Activated T-cell treated with anti-CD3 and anti-CD28 coated beads, Interleukin-2, amount 50 U/mL, for 72 hours (primary cell): ENCODE results near the gene CD79A. TPM values are rescaled to one million over a fixed set of nuclear protein-coding genes. Genes with fewer than 3 reads are reported as not detected.

ENCODE experiments used
- ATAC-seq, 2 donors: fragments of 150-1000 bp; cut with Tn5 transposase; replicated peaks in 1 of 2; 2 replicates each; pipeline ENCODE4 v1.10.0; 2021; ENCODE audit warnings: moderate library complexity in 2 of 2, mild to moderate bottlenecking in 1 of 2
- DNase-seq, 2 donors: peaks; one replicate each; pipeline ENCODE4 v3.0.0; 2021 to 2022; ENCODE audit warnings: mixed read lengths in 1 of 2
- H3K27ac Mint-ChIP-seq: one replicate; pipeline ENCODE4 v1.8.0; 2022; ENCODE audit warnings: mild to moderate bottlenecking, moderate library complexity, mixed read lengths
- H3K27me3 Mint-ChIP-seq: one replicate; pipeline ENCODE4 v1.8.0; 2022; ENCODE audit warnings: low read depth, mixed read lengths
- H3K36me3 Mint-ChIP-seq, 2 donors: one replicate each; pipeline ENCODE4 v1.8.0; 2022; ENCODE audit warnings: mixed read lengths in 2 of 2, mild to moderate bottlenecking in 1 of 2; ENCODE audit not compliant: insufficient read depth in 2 of 2
- H3K4me1 Mint-ChIP-seq: one replicate; pipeline ENCODE4 v1.8.0; 2022; ENCODE audit warnings: low read depth, mixed read lengths
- H3K4me3 Mint-ChIP-seq, 2 donors: one replicate each; pipeline ENCODE4 v1.8.0; 2022; ENCODE audit warnings: mild to moderate bottlenecking in 2 of 2, mixed read lengths in 2 of 2, moderate library complexity in 2 of 2
- H3K9me3 Mint-ChIP-seq, 2 donors: one replicate each; pipeline ENCODE4 v1.8.0; 2022; ENCODE audit warnings: mixed read lengths in 2 of 2
- total RNA-seq, 2 donors: library from RNA; stranded (reverse); gene quantifications; one replicate each; pipeline ENCODE4 v1.2.3, GENCODE V29; 2022

Gene CD79A
- total RNA-seq, result 10 to 100 TPM; 12.3 to 27.5 TPM

DNA sequence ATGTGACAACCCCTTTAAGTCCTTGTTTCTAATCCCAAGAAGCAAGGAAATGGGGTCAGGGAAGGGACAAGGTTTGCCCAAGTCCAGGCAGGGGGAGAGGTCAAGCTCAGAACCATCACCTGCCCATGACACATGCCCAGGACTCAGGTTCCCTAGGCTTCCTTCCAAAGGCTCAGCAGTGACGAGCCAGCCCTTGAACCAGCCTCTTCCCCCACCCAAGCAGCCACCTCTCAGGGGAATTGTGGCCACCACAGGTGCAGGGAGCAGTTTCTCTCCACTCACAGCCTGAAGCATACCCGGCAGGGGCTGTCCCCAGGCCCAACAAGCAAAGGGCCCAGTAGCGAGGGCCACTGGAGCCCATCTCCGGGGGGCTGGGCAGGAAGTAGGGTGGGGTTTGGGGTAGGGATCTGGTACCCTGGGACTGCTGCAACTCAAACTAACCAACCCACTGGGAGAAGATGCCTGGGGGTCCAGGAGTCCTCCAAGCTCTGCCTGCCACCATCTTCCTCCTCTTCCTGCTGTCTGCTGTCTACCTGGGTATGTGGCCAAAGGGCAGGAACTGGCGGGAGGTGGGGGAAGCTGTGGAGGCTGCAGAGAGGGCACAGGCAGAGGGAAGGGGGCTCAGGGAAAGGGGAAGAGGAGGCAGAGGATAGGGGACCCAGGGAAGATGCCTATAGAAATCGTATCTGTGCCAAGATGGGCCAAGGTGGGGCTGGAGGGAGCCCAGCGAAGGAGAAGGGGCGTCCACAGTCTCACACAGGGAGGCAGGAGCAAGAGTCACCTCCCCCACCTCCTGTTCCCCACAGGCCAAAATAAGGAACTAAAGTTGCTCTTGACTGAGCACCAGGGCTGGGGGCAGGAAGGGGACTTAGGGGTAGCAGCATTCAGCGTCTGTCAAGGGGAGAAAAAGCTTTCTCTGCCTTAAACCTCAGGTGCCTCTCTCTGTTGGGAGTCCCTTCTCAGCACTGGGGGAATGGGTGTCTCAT is at the start of gene CD79A:
CD79A (plus strand) TSS at position 433 of the 986 bp plus-strand sequence; CDS start at position 459, 26 bp downstream.
- ATAC-seq, result peak; percentile 2 to 8
- Mint-ChIP-seq H3K4me3 (peak within 1 kb of the TSS; percentile 54 to 78), H3K4me1 (peaks cover 59% of the 10 kb centered on the region), H3K9me3 (no peaks in the 10 kb centered on the region), H3K36me3 (peaks cover 0 to under 1% of the 10 kb centered on the region in 2 donors), H3K27ac (peak within 1 kb of the TSS; percentile 90), H3K27me3 (no peaks in the 10 kb centered on the region)
- DNase-seq, result peak in 1 of 2 donors; percentile 37

DNA sequence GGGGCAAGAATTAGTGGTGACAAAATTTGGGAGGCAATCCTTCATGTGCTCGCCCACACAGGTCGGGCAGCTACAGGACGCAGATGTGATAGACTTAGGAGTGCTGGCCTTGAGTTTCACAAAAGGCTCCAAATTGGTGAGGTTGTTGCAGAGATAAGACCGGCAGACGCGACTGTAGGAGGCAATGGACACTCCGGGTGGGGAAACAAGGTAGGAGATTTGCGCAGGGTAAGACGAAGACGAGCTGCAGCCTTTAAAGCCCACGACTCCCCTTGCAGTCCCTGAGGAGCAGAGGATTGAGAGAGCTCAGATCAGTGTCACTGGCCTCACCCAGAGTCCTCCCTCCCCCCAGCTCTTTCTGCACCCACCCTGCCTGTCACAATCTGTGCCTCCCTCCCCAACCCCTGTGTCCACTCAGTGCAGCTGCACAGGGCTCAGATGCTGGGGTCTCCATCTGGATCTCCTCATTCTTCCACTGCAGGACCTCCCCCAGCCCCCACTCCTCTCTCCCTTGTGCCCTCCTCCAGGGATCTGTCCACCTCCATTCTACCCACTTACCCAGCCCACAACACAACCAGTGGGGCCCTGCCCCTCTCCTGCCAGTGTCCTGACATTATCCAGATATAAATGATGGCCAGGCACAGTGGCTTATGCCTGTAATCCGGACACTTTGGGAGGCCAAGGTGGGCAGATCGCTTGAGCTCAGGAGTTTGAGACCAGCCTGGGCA is 38.9 kb upstream of the CD79A start:
- Mint-ChIP-seq H3K36me3 (no peaks in the 10 kb centered on the region), H3K27ac (no peak overlapping the region)

DNA sequence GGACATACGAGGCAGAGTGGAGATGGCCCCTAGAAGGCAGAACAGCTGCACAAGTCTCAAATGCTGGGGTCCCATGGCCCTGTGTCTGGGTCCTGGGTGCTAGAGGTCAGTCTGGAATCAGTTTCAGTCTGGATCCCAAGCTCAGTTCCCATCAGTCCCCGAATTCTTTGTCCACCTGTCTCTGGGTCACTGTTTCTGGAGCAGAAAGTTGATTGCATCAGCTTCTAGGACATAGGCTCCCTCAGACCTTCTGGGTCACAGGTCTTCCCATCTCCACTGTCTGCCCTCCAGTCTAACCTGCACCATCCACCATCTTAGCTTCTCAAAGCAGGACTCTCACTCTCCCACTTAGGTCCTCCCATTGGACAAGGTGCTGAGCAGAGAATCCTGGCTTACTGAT is 37.9 kb upstream of the CD79A start:
- no peaks in the 10 kb centered on the region for H3K36me3 Mint-ChIP-seq
- no peak overlapping the region for H3K4me3 Mint-ChIP-seq
- H3K27ac Mint-ChIP-seq, result no peak overlapping the region
- no peak for DNase-seq
- H3K9me3 Mint-ChIP-seq, result no peaks in the 10 kb centered on the region
- ATAC-seq, result no peak
- H3K27me3 Mint-ChIP-seq, result peaks cover 26% of the 10 kb centered on the region
- no peaks in the 10 kb centered on the region for H3K4me1 Mint-ChIP-seq

More for the DNA sequence above, 38.9 kb upstream of the CD79A start:
- H3K4me1 Mint-ChIP-seq, result no peaks in the 10 kb centered on the region
- H3K27me3 Mint-ChIP-seq, result peaks cover 29% of the 10 kb centered on the region
- H3K4me3 Mint-ChIP-seq, result no peak overlapping the region
- H3K9me3 Mint-ChIP-seq, result no peaks in the 10 kb centered on the region
- ATAC-seq (no peak), DNase-seq (no peak)

DNA sequence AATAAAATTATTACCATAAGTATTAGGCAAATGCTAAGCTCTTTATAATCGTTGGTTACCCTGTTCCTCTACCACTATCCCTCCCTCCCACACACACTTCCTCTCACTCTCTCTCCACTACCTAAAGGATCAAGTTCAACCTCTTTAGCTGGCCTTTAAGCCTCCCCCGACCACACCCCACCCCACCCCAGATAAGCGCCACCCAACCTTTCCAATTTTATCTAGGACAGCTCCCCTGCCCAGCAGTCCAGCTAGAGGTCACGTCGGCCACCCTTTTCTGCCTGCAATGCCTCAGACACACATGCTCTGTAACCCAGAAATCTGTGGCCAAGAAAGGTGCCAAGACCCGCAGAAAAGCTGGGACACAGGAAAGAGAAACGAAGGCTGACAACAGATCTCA is 33.7 kb upstream of the CD79A start:
- no peak overlapping the region for H3K4me3 Mint-ChIP-seq
- no peaks in the 10 kb centered on the region for H3K4me1 Mint-ChIP-seq
- ATAC-seq (no peak), DNase-seq (no peak)
- H3K9me3 Mint-ChIP-seq, result no peaks in the 10 kb centered on the region
- no peak overlapping the region for H3K27ac Mint-ChIP-seq
- peaks cover under 1% of the 10 kb centered on the region for H3K27me3 Mint-ChIP-seq
- no peaks in the 10 kb centered on the region for H3K36me3 Mint-ChIP-seq

DNA sequence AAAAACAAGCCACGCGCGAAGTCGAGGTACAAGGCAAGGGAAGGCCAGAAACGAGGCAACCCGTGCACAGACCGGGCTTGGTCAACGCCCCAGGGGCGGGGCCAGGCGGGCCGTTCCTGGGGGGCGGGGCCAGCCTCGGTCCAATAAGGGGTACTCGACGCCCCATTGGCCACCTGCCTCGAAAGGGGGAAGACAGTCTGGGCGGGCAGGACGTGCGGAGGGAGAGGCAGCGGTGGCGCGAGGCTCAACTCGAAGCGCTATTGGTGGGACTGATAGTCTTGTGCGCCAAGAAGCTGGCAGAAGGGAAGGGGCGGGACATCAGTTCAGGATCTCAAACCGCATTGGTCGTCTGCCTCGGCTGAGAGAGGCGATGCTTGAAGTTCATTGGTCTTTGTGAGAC is 32.5 kb upstream of the CD79A start, which contains the start of gene LYPD4:
LYPD4 (minus strand) TSS at position 83 of the 400 bp plus-strand sequence. CDS start 5,398 bp downstream, outside the sequence.
- H3K27ac Mint-ChIP-seq, result no peak within 1 kb of the TSS
- no peaks in the 10 kb centered on the region for H3K27me3 Mint-ChIP-seq
- H3K4me3 Mint-ChIP-seq, result no peak within 1 kb of the TSS
- H3K9me3 Mint-ChIP-seq, result no peaks in the 10 kb centered on the region
- ATAC-seq (no peak), DNase-seq (no peak)
- H3K4me1 Mint-ChIP-seq, result no peaks in the 10 kb centered on the region
- H3K36me3 Mint-ChIP-seq, result no peaks in the 10 kb centered on the region

DNA sequence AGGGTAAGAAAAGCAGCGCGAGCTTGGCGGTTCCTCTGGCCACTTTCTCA is 32.3 kb upstream of the CD79A start, which contains the start of gene DMRTC2:
DMRTC2 (plus strand) TSS at position 42 of the 50 bp plus-strand sequence. CDS start 2,387 bp downstream, outside the sequence.
- Mint-ChIP-seq H3K9me3 (no peaks in the 10 kb centered on the region), H3K4me1 (no peaks in the 10 kb centered on the region), H3K27ac (no peak within 1 kb of the TSS), H3K4me3 (no peak within 1 kb of the TSS), H3K36me3 (no peaks in the 10 kb centered on the region), H3K27me3 (no peaks in the 10 kb centered on the region)
- ATAC-seq (no peak), DNase-seq (no peak)

DNA sequence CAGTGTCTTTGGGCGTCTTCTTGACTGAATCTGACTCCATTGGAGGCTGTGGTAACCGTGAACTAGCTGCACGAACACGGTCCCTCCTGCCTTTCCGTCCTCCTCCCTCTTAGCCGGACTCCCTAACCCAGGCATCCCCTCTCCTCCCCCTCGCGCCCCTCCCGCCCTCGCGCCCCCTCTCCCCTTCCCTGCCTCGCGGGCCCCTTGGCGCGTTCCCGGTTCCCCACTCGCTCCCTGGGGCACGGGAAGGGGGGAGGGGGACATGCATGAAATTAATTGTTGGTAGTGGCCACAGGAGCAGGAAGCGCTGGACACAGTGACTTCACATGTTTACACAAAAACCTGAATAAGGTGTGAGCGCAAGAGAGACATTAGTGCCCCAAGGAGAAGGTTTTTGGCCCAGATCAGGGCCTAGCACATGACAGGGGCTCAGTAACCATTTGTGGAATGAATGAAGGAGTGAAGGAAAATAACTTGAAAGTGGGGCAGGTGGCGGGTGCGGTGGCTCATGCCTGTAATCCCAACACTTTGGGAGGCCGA is 32.0 kb upstream of the CD79A start:
- H3K4me1 Mint-ChIP-seq, result no peaks in the 10 kb centered on the region
- H3K27me3 Mint-ChIP-seq, result no peaks in the 10 kb centered on the region
- no peaks in the 10 kb centered on the region for H3K36me3 Mint-ChIP-seq
- H3K27ac Mint-ChIP-seq, result no peak overlapping the region
- DNase-seq (no peak), ATAC-seq (no peak)
- H3K4me3 Mint-ChIP-seq, result no peak overlapping the region
- H3K9me3 Mint-ChIP-seq, result no peaks in the 10 kb centered on the region

DNA sequence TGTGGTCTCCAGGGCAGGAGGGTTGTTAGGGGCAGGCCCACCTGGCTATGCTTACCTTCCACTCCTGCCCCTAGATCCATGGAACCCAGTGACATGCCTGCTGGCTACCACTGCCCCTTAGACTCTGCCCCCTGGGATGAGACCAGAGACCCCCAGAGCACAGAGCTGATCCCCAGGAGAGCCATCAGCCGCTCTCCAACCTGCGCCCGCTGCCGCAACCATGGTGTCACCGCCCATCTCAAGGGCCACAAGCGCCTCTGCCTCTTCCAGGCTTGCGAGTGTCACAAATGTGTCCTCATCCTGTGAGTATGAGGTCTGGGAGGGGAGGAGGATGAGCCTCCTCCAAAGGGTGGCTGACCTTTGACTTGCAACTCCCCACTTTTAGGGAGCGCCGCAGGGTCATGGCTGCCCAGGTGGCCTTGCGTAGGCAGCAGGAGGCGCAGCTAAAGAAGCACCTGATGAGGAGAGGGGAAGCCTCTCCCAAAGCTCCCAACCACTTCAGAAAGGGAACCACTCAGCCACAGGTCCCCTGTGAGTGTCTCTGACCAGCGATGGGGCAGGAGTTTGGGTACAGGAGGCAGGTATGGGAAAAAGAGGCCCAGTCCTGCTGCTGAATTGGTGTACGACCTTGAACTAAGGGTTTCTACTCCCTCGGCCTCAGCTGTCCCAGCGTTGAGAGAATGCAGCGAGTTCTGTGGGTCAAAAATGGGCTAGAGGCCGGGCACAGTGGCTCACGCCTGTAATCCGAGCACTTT is 29.6 kb upstream of the CD79A start:
- Mint-ChIP-seq H3K9me3 (no peaks in the 10 kb centered on the region), H3K36me3 (no peaks in the 10 kb centered on the region), H3K27ac (no peak overlapping the region), H3K4me1 (no peaks in the 10 kb centered on the region), H3K4me3 (no peak overlapping the region), H3K27me3 (peaks cover 7% of the 10 kb centered on the region)
- ATAC-seq (no peak), DNase-seq (no peak)

DNA sequence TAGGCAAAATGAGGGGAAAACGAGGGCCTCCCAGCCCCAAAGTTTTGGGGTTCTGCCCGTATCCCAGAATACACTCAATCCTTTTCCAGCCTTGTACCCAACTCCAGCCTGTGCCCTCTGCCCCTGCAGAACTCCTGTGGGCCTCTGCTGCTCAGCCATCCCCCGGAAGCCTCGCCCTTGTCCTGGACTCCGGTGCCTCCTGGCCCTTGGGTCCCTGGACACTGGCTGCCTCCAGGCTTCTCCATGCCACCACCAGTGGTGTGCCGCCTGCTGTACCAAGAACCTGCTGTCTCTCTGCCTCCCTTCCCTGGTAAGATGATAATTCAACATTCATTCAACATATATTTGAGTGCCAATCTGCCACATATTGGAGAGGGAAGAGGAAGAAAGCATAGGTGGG is 28.4 kb upstream of the CD79A start:
- no peak overlapping the region for H3K4me3 Mint-ChIP-seq
- H3K36me3 Mint-ChIP-seq, result no peaks in the 10 kb centered on the region
- DNase-seq (no peak), ATAC-seq (no peak)
- peaks cover 7% of the 10 kb centered on the region for H3K27me3 Mint-ChIP-seq
- no peaks in the 10 kb centered on the region for H3K4me1 Mint-ChIP-seq
- no peaks in the 10 kb centered on the region for H3K9me3 Mint-ChIP-seq
- no peak overlapping the region for H3K27ac Mint-ChIP-seq

DNA sequence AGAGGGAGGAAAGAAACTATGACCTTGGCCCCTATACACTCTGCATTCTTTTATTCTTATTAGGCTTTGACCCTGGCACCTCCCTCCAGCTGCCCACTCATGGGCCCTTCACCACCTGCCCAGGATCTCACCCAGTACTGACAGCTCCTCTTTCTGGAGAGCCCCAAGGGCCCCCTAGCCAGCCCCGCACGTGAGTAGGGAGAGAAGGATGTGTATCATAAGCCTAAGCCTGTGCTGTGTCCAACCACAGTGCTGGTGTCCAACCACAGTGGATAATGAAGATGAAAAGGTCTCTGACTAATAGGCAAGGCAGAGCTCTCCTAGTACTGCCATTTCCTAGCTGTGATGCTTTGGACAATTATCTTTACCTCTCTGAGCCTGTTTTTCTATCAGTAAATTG is 28.0 kb upstream of the CD79A start:
- no peak for ATAC-seq
- H3K36me3 Mint-ChIP-seq, result no peaks in the 10 kb centered on the region
- H3K27ac Mint-ChIP-seq, result no peak overlapping the region
- H3K27me3 Mint-ChIP-seq, result peaks cover 7% of the 10 kb centered on the region
- H3K9me3 Mint-ChIP-seq, result no peaks in the 10 kb centered on the region
- H3K4me3 Mint-ChIP-seq, result no peak overlapping the region
- no peaks in the 10 kb centered on the region for H3K4me1 Mint-ChIP-seq
- DNase-seq, result no peak

DNA sequence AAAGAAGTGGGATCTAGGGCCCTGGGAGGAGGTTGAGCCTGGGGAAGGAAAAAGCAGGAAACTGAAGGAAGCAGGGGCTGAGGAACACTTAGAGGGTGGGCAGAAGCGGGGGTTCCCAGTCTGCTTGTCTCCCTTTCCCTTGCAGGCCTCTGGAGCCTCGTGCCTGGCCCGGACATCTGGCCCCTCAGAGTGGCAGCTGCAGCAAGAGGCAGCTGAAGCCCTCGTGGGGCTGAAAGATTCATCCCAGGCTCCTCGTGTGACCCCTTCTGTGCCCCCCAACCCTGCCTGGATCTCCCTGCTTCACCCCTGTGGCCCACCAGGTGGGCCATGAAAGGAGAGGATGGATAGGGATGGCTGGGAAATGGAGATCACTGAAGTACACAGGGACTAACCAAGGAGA is 26.7 kb upstream of the CD79A start:
- Mint-ChIP-seq H3K4me1 (no peaks in the 10 kb centered on the region), H3K9me3 (no peaks in the 10 kb centered on the region), H3K4me3 (no peak overlapping the region), H3K36me3 (no peaks in the 10 kb centered on the region), H3K27ac (no peak overlapping the region), H3K27me3 (peaks cover 12% of the 10 kb centered on the region)
- no peak for ATAC-seq
- DNase-seq, result no peak

DNA sequence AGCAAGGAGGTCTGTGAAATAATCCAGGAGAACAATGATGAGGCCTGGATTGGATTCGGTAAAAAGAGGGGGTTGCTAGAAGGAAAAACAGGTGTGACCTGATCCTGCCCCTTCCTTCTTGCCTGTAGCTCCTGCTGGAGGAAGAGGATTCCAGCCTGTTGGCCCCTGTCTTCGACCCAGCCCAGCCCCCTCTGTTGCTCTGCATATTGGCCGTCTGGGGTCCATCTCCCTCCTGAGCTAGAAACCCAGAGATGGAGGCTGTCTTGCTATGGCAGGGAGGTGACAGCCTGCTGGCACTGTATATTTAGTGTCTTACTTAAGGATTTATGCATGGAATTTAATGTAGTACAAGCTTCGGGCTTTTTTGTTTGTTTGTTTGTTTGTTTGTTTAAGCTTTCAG is 25.6 kb upstream of the CD79A start:
- Mint-ChIP-seq H3K4me1 (no peaks in the 10 kb centered on the region), H3K9me3 (no peaks in the 10 kb centered on the region), H3K36me3 (no peaks in the 10 kb centered on the region), H3K27me3 (peaks cover 12% of the 10 kb centered on the region), H3K27ac (no peak overlapping the region), H3K4me3 (no peak overlapping the region)
- DNase-seq (no peak), ATAC-seq (no peak)

DNA sequence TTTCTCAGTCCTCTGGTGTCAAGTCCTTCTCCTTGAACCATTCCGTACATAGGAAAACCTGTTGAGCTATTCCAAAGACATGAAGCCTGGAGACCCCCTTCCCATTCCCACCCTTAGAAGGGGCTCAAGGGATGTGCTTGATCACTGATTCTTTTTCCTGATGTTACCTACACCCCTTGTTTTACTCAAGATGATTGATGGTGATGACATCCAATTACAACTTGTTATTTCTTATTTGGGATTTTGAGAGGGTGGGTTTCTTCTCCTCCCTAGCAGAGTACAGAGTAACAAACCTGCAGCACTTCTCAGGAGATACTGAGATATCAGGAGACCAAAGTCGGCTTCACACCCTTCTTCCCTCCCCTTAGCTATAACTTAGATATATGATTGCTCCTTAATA is 23.7 kb upstream of the CD79A start:
- no peak overlapping the region for H3K4me3 Mint-ChIP-seq
- no peak for ATAC-seq
- H3K36me3 Mint-ChIP-seq, result no peaks in the 10 kb centered on the region
- no peaks in the 10 kb centered on the region for H3K9me3 Mint-ChIP-seq
- peaks cover 12% of the 10 kb centered on the region for H3K27me3 Mint-ChIP-seq
- H3K27ac Mint-ChIP-seq, result no peak overlapping the region
- DNase-seq, result no peak
- H3K4me1 Mint-ChIP-seq, result no peaks in the 10 kb centered on the region
